ENCODE measurements around the gene ERBB2.
"Not testable (repeated sequence)": the region's sequence is repeated elsewhere in the genome, so short reads cannot be mapped to it uniquely, and the experiment has no call there.

The ERBB2 gene

DNA sequence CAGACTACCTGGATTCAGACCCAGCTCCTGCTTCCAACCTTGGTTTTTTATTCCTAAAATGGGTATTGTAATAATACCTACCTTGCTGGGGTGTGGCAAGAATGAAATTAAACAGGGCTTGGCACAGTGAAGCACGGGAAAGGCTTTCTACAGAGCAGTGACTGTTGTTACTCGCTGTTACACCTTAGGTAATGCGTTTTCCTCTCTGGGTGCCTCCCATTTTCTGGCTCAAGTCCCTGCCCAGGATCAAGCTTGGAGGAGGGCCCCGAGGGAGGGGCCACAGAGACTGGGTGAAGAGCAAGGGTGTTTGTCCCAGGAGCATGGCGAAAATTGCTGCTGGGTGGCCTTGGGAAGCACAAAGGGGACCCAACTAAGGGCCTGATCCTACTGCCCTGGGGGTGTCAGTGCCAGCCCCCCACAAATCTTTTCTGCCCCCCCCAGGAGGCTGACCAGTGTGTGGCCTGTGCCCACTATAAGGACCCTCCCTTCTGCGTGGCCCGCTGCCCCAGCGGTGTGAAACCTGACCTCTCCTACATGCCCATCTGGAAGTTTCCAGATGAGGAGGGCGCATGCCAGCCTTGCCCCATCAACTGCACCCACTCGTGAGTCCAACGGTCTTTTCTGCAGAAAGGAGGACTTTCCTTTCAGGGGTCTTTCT lies 17.1 kb downstream of the ERBB2 start:
- H3K4me3 ChIP-seq (ENCODE audit: low read depth, low read length), result no peak overlapping the region
- no peak for DNase-seq (ENCODE audit: low read depth, low spot score)
- TF ChIP-seq, protein P1, sequence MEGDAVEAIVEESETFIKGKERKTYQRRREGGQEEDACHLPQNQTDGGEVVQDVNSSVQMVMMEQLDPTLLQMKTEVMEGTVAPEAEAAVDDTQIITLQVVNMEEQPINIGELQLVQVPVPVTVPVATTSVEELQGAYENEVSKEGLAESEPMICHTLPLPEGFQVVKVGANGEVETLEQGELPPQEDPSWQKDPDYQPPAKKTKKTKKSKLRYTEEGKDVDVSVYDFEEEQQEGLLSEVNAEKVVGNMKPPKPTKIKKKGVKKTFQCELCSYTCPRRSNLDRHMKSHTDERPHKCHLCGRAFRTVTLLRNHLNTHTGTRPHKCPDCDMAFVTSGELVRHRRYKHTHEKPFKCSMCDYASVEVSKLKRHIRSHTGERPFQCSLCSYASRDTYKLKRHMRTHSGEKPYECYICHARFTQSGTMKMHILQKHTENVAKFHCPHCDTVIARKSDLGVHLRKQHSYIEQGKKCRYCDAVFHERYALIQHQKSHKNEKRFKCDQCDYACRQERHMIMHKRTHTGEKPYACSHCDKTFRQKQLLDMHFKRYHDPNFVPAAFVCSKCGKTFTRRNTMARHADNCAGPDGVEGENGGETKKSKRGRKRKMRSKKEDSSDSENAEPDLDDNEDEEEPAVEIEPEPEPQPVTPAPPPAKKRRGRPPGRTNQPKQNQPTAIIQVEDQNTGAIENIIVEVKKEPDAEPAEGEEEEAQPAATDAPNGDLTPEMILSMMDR (IDR thresholded peaks at IDR 0.05; ENCODE audit: low read depth, low read length), result no peak
- in situ Hi-C loops (cut with HindIII; ENCODE audit: low sequenced_read_pairs), result no loop called here

DNA sequence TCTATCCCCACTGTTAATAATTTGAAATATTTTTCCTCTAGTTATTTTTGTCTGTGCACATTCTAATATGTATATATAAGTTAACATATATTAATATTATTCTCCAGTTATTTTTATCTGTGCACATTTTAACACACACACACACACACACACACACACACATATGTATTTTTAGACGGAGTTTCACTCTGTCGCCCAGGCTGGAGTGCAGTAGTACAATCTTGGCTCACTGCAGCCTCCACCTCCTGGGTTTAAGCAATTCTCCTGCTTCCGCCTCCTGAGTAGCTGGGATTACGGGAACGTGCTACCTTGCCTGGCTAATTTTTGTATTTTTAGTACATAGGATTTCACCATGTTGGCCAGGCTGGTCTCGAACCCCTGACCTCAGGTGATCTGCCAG lies 17.8 kb downstream of the ERBB2 start:
- TF ChIP-seq, protein P1 (IDR thresholded peaks at IDR 0.05; ENCODE audit: low read depth, low read length), result no peak
- no peak for DNase-seq (ENCODE audit: low read depth, low spot score)
- no peak overlapping the region for H3K4me3 ChIP-seq (ENCODE audit: low read depth, low read length)
- in situ Hi-C loops (cut with HindIII; ENCODE audit: low sequenced_read_pairs), result no loop called here

DNA sequence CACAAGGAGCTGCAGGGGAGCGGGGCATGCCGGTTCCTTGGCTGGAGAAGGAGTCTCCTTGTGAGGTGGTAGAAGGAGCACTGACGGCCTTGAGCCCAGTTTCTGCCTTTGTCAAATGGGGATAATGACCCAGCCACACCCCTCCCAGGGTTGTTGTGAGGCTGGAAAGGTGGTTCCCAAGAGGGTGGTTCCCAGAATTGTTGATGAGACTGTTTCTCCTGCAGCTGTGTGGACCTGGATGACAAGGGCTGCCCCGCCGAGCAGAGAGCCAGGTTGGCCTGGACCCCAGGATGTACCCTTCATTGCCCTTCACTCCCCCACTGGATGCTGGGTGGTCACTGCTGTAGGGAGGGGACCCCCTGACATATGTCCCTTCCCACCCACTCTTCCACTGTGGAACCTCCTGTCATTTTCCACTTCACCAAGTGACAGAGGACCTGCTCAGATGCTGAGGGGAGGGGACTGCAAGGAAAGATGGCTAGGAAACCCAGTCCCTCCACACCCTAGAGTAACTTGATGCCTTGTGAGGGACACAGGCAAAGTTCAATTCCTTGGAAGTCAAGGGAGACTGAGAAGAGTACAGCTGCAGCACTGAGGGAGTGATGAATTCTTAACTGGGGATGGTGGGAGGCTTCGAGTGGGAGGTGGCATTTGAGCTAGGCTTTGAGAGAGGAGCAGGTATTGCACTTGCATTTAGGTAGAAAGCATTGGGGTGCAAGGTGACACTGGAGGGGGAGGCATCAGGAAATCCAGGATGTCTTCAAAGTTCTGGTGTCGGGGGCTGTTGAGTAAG lies 19.9 kb downstream of the ERBB2 start:
- DNase-seq (ENCODE audit: low read depth, low spot score), result no peak
- in situ Hi-C loops (cut with HindIII; ENCODE audit: low sequenced_read_pairs), result no loop called here
- TF ChIP-seq, protein P1 (IDR thresholded peaks at IDR 0.05; ENCODE audit: low read depth, low read length), result no peak
- H3K4me3 ChIP-seq (ENCODE audit: low read depth, low read length), result no peak overlapping the region

DNA sequence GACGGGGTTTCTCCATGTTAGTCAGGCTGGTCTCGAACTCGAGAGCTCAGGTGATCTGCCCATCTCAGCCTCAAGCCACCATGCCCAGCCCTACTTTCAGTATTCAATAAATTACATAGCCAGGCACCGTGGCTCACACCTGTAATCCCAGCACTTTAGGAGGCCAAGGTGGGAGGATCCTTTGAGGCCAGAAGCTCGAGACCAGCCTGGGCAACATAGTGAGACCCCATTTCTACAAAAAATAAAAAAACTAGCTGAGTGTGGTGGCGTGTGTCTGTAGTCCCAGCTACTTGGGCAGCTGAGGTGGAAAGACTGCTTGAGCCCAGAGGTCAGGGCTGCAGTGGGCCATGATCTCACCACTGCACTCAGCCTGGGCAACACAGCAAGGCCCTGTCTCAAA lies 22.2 kb downstream of the ERBB2 start:
- in situ Hi-C loops (cut with HindIII; ENCODE audit: low sequenced_read_pairs), result no loop called here
- H3K4me3 ChIP-seq (ENCODE audit: low read depth, low read length), result no peak overlapping the region
- TF ChIP-seq, protein P1 (IDR thresholded peaks at IDR 0.05; ENCODE audit: low read depth, low read length), result no peak
- DNase-seq (ENCODE audit: low read depth, low spot score), result no peak

DNA sequence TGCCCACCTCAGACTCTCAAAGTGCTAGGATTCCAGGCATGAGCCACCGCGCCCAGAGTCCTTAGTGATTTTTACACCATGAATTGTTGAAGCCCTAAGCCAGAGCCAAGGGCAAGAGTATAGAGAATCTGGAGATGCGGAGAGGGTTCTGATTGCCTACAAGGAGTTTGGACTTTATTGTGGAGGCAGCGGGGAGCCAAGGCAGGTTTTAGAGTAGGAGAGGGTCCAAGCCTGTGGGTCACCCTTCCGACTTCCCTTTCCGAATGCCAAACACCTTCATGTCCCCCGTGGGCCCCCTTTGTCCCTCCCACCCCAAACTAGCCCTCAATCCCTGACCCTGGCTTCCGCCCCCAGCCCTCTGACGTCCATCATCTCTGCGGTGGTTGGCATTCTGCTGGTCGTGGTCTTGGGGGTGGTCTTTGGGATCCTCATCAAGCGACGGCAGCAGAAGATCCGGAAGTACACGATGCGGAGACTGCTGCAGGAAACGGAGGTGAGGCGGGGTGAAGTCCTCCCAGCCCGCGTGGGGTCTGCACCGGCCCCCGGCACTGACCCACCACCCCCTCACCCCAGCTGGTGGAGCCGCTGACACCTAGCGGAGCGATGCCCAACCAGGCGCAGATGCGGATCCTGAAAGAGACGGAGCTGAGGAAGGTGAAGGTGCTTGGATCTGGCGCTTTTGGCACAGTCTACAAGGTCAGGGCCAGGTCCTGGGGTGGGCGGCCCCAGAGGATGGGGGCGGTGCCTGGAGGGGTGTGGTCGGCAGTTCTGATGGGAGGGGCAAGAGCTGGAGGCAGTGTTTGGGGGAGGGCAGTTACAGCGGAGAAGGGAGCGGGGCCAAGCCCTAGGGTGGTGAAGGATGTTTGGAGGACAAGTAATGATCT lies 23.3 kb downstream of the ERBB2 start:
- no peak overlapping the region for H3K4me3 ChIP-seq (ENCODE audit: low read depth, low read length)
- in situ Hi-C loops (cut with HindIII; ENCODE audit: low sequenced_read_pairs), result no loop called here

GRCh38 chr17:39724731-39725130 lies 24.9 kb downstream of the ERBB2 start:
- TF ChIP-seq, protein P1 (IDR thresholded peaks at IDR 0.05; ENCODE audit: low read depth, low read length), result no peak
- in situ Hi-C loops (cut with HindIII; ENCODE audit: low sequenced_read_pairs), result no loop called here
- H3K4me3 ChIP-seq (ENCODE audit: low read depth, low read length), result no peak overlapping the region
- DNase-seq (ENCODE audit: low read depth, low spot score), result no peak

More for the DNA sequence above, 23.3 kb downstream of the ERBB2 start:
- DNase-seq (ENCODE audit: low read depth, low spot score), result no peak
- TF ChIP-seq, protein P1 (IDR thresholded peaks at IDR 0.05; ENCODE audit: low read depth, low read length), result no peak

DNA sequence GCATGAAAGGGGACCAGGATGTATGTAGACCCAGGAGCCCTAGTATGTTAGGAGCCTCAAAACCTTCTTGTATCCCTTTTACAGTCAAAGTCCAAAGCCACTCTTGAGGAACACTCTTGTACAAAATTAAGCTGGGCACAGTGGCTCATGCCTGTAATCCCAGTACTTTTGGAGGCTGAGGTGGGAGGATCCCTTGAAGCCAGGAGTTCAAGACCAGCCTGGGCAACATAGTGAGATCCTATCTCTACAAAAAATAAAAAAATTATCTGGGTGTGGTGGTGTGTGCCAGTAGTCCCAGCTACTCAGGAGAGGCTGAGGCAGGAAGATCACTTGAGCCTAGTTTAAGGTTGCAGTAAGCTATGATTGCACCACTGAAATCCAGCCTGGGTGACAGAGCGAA lies 26.1 kb downstream of the ERBB2 start:
- DNase-seq (ENCODE audit: low read depth, low spot score); H3K4me3 ChIP-seq (ENCODE audit: low read depth, low read length); in situ Hi-C loops (cut with HindIII; ENCODE audit: low sequenced_read_pairs): not testable (repeated sequence)
